ENCODE measurements around the gene ERFL. TPM values are rescaled to one million over a fixed set of nuclear protein-coding genes. Genes with fewer than 3 reads are reported as not detected.

The ERFL gene
- polyA plus RNA-seq (2011; rRNA removed): 0.04 TPM in 2 replicates
- not detected in 2 replicates for polyA minus RNA-seq (2011; rRNA and poly(A)+ RNA removed)

GRCh38 chr19:41928221-41928683 is at the start of gene ERFL:
ERFL (minus strand) TSS chr19:41928449; CDS start chr19:41912919, 15,530 bp downstream.
- TF ChIP-seq CTCF (IDR thresholded peaks at IDR 0.05; ENCODE audit: insufficient read depth, low read depth, low read length): no peak
- Histone ChIP-seq H3K4me3 (ENCODE audit: low read depth, low read length) (peak within 1 kb of the TSS; percentile 30), H3K36me3 (ENCODE audit: control insufficient read depth, insufficient read depth, low read length) (no peaks in the 10 kb centered on the region), H3K27me3 (ENCODE audit: control insufficient read depth, insufficient read depth, low read length) (peaks cover 65% of the 10 kb centered on the region)
- POLR2A ChIA-PET: no interaction called here
- CTCF ChIA-PET: interaction anchor here (0.6 to 1.3 kb wide), 3 partner anchors 9 to 1292 kb away, joined by 3 to 5 read pairs (median 4); no protein-coding TSS in a partner anchor
- no peak for DNase-seq (ENCODE audit: low read depth)

GRCh38 chr19:41977916-41978315 is 49.7 kb upstream of the ERFL start:
- Histone ChIP-seq H3K36me3 (ENCODE audit: control insufficient read depth, insufficient read depth, low read length) (no peaks in the 10 kb centered on the region), H3K27me3 (ENCODE audit: control insufficient read depth, insufficient read depth, low read length) (no peaks in the 10 kb centered on the region), H3K4me3 (ENCODE audit: low read depth, low read length) (no peak overlapping the region)
- ChIA-PET CTCF (no interaction called here), POLR2A (no interaction called here)
- no peak for TF ChIP-seq CTCF (IDR thresholded peaks at IDR 0.05; ENCODE audit: insufficient read depth, low read depth, low read length)
- no peak for DNase-seq (ENCODE audit: low read depth)

- TF ChIP-seq CTCF (IDR thresholded peaks at IDR 0.05; ENCODE audit: insufficient read depth, low read depth, low read length): no peak
- Histone ChIP-seq H3K27me3 (ENCODE audit: control insufficient read depth, insufficient read depth, low read length) (peaks cover 2% of the 10 kb centered on the region; the same call in 1 of the 2 replicates), H3K4me3 (ENCODE audit: low read depth, low read length) (no peak overlapping the region), H3K36me3 (ENCODE audit: control insufficient read depth, insufficient read depth, low read length) (no peaks in the 10 kb centered on the region)
- ChIA-PET CTCF (no interaction called here), POLR2A (no interaction called here)
- DNase-seq (ENCODE audit: low read depth): no peak
Measured at GRCh38 chr19:41974652-41975051, 46.4 kb upstream of the ERFL start.

GRCh38 chr19:41971363-41971762 is 43.1 kb upstream of the ERFL start:
- ChIA-PET CTCF (no interaction called here), POLR2A (no interaction called here)
- no peak for TF ChIP-seq CTCF (IDR thresholded peaks at IDR 0.05; ENCODE audit: insufficient read depth, low read depth, low read length)
- Histone ChIP-seq H3K27me3 (ENCODE audit: control insufficient read depth, insufficient read depth, low read length) (peaks cover 2% of the 10 kb centered on the region; the same call in 1 of the 2 replicates), H3K4me3 (ENCODE audit: low read depth, low read length) (no peak overlapping the region), H3K36me3 (ENCODE audit: control insufficient read depth, insufficient read depth, low read length) (no peaks in the 10 kb centered on the region)
- DNase-seq (ENCODE audit: low read depth): no peak

GRCh38 chr19:41969772-41970458 is 41.7 kb upstream of the ERFL start:
- no peak for TF ChIP-seq CTCF (IDR thresholded peaks at IDR 0.05; ENCODE audit: insufficient read depth, low read depth, low read length)
- no peak for DNase-seq (ENCODE audit: low read depth)
- POLR2A ChIA-PET: no interaction called here
- H3K27me3 ChIP-seq (ENCODE audit: control insufficient read depth, insufficient read depth, low read length): peaks cover 2% of the 10 kb centered on the region; the same call in 1 of the 2 replicates
- H3K36me3 ChIP-seq (ENCODE audit: control insufficient read depth, insufficient read depth, low read length): no peaks in the 10 kb centered on the region
- CTCF ChIA-PET: interaction anchor here (1.6 kb wide), 1 partner anchor 17 kb away, joined by 4 read pairs; no protein-coding TSS in a partner anchor
- no peak overlapping the region for H3K4me3 ChIP-seq (ENCODE audit: low read depth, low read length)

All from BJ (cell line).